GM03348 (cell line): ENCODE measurements around the gene STS.
"Not testable (repeated sequence)": the region's sequence is repeated elsewhere in the genome, so short reads cannot be mapped to it uniquely, and the experiment has no call there.

Experiments
- DNase-seq: peaks from one replicate; pipeline ENCODE4 v3.0.0; 2012; ENCODE audit warnings: low spot score

STS gene

GRCh38 chrX:7139202-7140081 is 8.1 kb upstream of the STS start:
- peak; percentile 29 for DNase-seq

- DNase-seq: no peak
Measured at GRCh38 chrX:7143076-7143475, 4.4 kb upstream of the STS start.

- DNase-seq: no peak
Measured at GRCh38 chrX:7143941-7144525, 3.5 kb upstream of the STS start.

- no peak for DNase-seq
Measured at GRCh38 chrX:7145454-7145853, 2.1 kb upstream of the STS start.

GRCh38 chrX:7146020-7146702 is 1.4 kb upstream of the STS start:
- DNase-seq: no peak

GRCh38 chrX:7146703-7147412 is 654 bp upstream of the STS start:
- no peak for DNase-seq

GRCh38 chrX:7147978-7148854 is 704 bp downstream of the STS start, which contains the start of gene PUDP:
TSS of gene PUDP (minus strand) at chrX:7148153. CDS start at chrX:7148113, 40 bp downstream.
- DNase-seq: peak; percentile 98

GRCh38 chrX:7149411-7149810 is 1.9 kb downstream of the STS start:
- DNase-seq: no peak

GRCh38 chrX:7153231-7153630 is 5.7 kb downstream of the STS start:
- no peak for DNase-seq

GRCh38 chrX:7154041-7154597 is 6.6 kb downstream of the STS start:
- no peak for DNase-seq

- no peak for DNase-seq
Measured at GRCh38 chrX:7155163-7155562, 7.7 kb downstream of the STS start.

GRCh38 chrX:7156879-7157278 is 9.4 kb downstream of the STS start:
- no peak for DNase-seq

GRCh38 chrX:7158468-7158990 is 11.0 kb downstream of the STS start:
- no peak for DNase-seq

- peak; percentile 13 for DNase-seq
Measured at GRCh38 chrX:7159149-7159861, 11.8 kb downstream of the STS start.

- no peak for DNase-seq
Measured at GRCh38 chrX:7163146-7163677, 15.7 kb downstream of the STS start.

GRCh38 chrX:7164174-7164573 is 16.7 kb downstream of the STS start:
- no peak for DNase-seq

GRCh38 chrX:7168371-7168770 is 20.9 kb downstream of the STS start:
- DNase-seq: no peak

- DNase-seq: no peak
Measured at GRCh38 chrX:7169627-7170026, 22.1 kb downstream of the STS start.

GRCh38 chrX:7170898-7171297 is 23.4 kb downstream of the STS start:
- DNase-seq: no peak

GRCh38 chrX:7178859-7179258 is 31.3 kb downstream of the STS start:
- not testable (repeated sequence) for DNase-seq
